WTC11 (cell line): Measurements from ENCODE around the gene FAM78B. TPM values are rescaled to one million over a fixed set of nuclear protein-coding genes. Genes with fewer than 3 reads are reported as not detected.

Experiments
- ATAC-seq: fragments of 200-7000 bp; cut with Tn5 transposase; 2 replicates; pipeline ENCODE4 v1.10.0; 2021; ENCODE audit warnings: mild to moderate bottlenecking, moderate library complexity
- CTCF ChIA-PET: fragments of 300-600 bp; sonication (Branson Sonifier 250); formaldehyde crosslinking; loops from one replicate; lab custom pipeline; 2021; ENCODE audit warnings: antibody characterized with exemption; lab: Charles Lee
- POLR2A ChIA-PET: fragments of 350-600 bp; sonication (Branson Sonifier 250); formaldehyde crosslinking; loops from one replicate; lab custom pipeline; 2021; ENCODE audit warnings: antibody characterized with exemption; lab: Charles Lee
- DNase-seq: peaks from one replicate; pipeline ENCODE4 v3.0.0; 2021; ENCODE audit warnings: low spot score
- H3K27ac Mint-ChIP-seq: 2 replicates; pipeline ENCODE4 v1.8.0; 2021; ENCODE audit warnings: mixed read lengths
- H3K27me3 Mint-ChIP-seq: 2 replicates; pipeline ENCODE4 v1.8.0; 2021; ENCODE audit warnings: low read depth, mild to moderate bottlenecking, moderate library complexity, mixed read lengths
- H3K36me3 Mint-ChIP-seq: 2 replicates; pipeline ENCODE4 v1.8.0; 2021; ENCODE audit warnings: mixed read lengths
- H3K4me1 Mint-ChIP-seq: 2 replicates; pipeline ENCODE4 v1.8.0; 2022; ENCODE audit warnings: mixed read lengths
- H3K4me3 Mint-ChIP-seq: 2 replicates; pipeline ENCODE4 v1.8.0; 2021; ENCODE audit warnings: mild to moderate bottlenecking, moderate library complexity, mixed read lengths
- H3K9me3 Mint-ChIP-seq: 2 replicates; pipeline ENCODE4 v1.8.0; 2021; ENCODE audit warnings: mixed read lengths
- JUN ChIP-seq: sonication (generic); formaldehyde crosslinking; IDR thresholded peaks from 2 replicates; pipeline ENCODE4 v1.8.0; 2023; ENCODE audit warnings: mild to moderate bottlenecking, missing genetic modification reagents
- MYBL2 ChIP-seq: sonication (generic); formaldehyde crosslinking; IDR thresholded peaks from 2 replicates; pipeline ENCODE4 v1.8.1; 2023; ENCODE audit warnings: mild to moderate bottlenecking, moderate library complexity, missing genetic modification reagents
- NR3C1 ChIP-seq: sonication (generic); formaldehyde crosslinking; conservative IDR thresholded peaks from 2 replicates; pipeline ENCODE4 v1.8.1; 2023; ENCODE audit warnings: low read depth, mild to moderate bottlenecking, missing genetic modification reagents
- RORB ChIP-seq: fragments of 250-450 bp; sonication (Bioruptor Pico); IDR thresholded peaks from 2 replicates; pipeline ENCODE4 v1.9.0; 2021; ENCODE audit warnings: mild to moderate bottlenecking
- ZNF138 ChIP-seq: sonication (generic); formaldehyde crosslinking; conservative IDR thresholded peaks from 2 replicates; pipeline ENCODE4 v1.8.1; 2022; ENCODE audit warnings: mild to moderate bottlenecking, moderate library complexity, missing genetic modification reagents
- ZNF396 ChIP-seq: fragments of 250-450 bp; sonication (Bioruptor Pico); IDR thresholded peaks from 2 replicates; pipeline ENCODE4 v1.8.0; 2021; ENCODE audit warnings: mild to moderate bottlenecking, moderate library complexity, borderline replicate concordance
- ZNF423 ChIP-seq: fragments of 250-450 bp; sonication (Bioruptor Pico); IDR thresholded peaks from 2 replicates; pipeline ENCODE4 v2.1.2; 2022; ENCODE audit warnings: mild to moderate bottlenecking, moderate library complexity
- total RNA-seq: library from RNA; stranded (reverse); gene quantifications from 3 replicates; pipeline ENCODE4 v1.2.3, GENCODE V29; 2021
- TF ChIP-seq, protein P1 (sequence below): fragments of 250-450 bp; sonication (Bioruptor Pico); IDR thresholded peaks from 2 replicates; pipeline ENCODE4 v1.9.0; 2021; ENCODE audit warnings: mild to moderate bottlenecking
- TF ChIP-seq, protein P2 (sequence below): fragments of 250-450 bp; sonication (Bioruptor Pico); conservative IDR thresholded peaks from 2 replicates; pipeline ENCODE4 v1.9.0; 2021; ENCODE audit warnings: mild to moderate bottlenecking
- TF ChIP-seq, protein P3 (sequence below): sonication (generic); formaldehyde crosslinking; IDR thresholded peaks from 2 replicates; pipeline ENCODE4 v1.8.1; 2023; ENCODE audit warnings: mild to moderate bottlenecking, missing genetic modification reagents, moderate library complexity
- TF ChIP-seq, protein P4 (sequence below): sonication (generic); formaldehyde crosslinking; conservative IDR thresholded peaks from 2 replicates; pipeline ENCODE4 v1.8.1; 2023; ENCODE audit warnings: mild to moderate bottlenecking, low read depth, missing genetic modification reagents, moderate library complexity
- TF ChIP-seq, protein P5 (sequence below): sonication (generic); formaldehyde crosslinking; IDR thresholded peaks from 2 replicates; pipeline ENCODE4 v1.8.1; 2022; ENCODE audit warnings: missing genetic modification reagents, borderline replicate concordance
- TF ChIP-seq, protein P6 (sequence below): sonication (generic); formaldehyde crosslinking; IDR thresholded peaks from 2 replicates; pipeline ENCODE4 v1.8.1; 2022; ENCODE audit warnings: low read depth, mild to moderate bottlenecking, moderate library complexity, missing genetic modification reagents, borderline replicate concordance
- TF ChIP-seq, protein P7 (sequence below): fragments of 250-450 bp; sonication (Bioruptor Pico); IDR thresholded peaks from 2 replicates; pipeline ENCODE4 v2.1.2; 2022; ENCODE audit warnings: mild to moderate bottlenecking, moderate library complexity

Gene FAM78B
- total RNA-seq, 1 experiment from 2014 or later: 2.6 TPM

DNA sequence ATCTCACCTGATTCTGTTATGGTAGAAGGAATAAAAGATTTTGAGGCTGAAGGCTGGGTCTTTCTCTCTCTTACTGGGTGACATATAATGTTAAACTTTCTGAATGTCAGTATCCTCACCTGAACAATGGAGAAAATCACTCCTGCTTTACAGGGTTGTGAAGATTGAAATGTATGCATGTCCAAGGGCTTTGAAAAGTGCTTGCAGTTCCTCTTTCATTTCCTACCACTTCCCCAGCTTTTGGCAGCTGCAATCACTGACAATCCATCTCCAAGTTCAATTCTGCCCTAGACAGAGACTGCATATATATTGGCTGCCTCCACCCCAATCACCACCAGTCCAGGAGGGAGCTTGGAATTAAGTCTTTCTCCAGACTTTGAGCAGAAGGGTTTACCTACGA lies 39.8 kb downstream of the FAM78B start:
- H3K27ac Mint-ChIP-seq: no peak overlapping the region
- no peaks in the 10 kb centered on the region; the same call in 1 of the 2 replicates for H3K27me3 Mint-ChIP-seq
- no peaks in the 10 kb centered on the region for H3K36me3 Mint-ChIP-seq
- CTCF ChIA-PET: interaction anchor here (0.7 kb wide), 1 partner anchor 352 kb away, joined by 3 read pairs; no protein-coding TSS in a partner anchor
- peaks cover 19% of the 10 kb centered on the region for H3K4me1 Mint-ChIP-seq
- no peaks in the 10 kb centered on the region for H3K9me3 Mint-ChIP-seq
- TF ChIP-seq, protein P1, sequence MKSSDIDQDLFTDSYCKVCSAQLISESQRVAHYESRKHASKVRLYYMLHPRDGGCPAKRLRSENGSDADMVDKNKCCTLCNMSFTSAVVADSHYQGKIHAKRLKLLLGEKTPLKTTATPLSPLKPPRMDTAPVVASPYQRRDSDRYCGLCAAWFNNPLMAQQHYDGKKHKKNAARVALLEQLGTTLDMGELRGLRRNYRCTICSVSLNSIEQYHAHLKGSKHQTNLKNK (CRISPR knock-in tag): no peak
- TF ChIP-seq, protein P2, sequence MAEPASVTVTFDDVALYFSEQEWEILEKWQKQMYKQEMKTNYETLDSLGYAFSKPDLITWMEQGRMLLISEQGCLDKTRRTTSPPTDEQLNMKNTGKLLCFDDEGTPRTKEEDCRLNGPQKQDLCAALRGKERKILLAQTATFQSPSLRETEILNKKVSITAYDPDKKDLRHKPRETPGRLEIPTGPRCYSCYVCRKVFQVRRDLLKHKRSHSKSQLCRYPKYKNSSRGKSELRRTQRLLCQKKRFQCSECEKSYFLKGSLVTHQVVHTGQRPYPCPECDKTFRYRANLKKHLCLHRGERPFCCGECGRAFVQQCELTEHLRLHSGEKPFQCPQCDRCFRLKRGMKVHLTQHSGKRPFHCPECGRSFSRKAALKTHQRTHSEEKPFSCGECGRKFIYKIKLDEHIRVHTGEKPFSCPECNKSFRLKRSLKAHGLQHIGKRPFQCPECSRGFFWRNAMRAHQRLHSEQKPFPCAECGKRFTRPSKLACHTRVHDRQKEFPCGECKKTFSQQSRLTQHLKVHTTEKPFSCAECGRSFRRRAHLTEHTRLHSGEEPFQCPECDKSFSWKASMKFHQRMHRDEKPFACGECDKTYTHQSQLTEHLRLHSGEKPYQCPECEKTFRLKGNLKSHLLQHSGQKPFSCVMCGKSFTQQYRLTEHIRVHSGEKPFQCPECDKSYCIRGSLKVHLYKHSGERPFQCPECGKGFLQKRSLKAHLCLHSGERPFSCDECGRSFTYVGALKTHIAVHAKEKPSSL (CRISPR knock-in tag): no peak
- POLR2A ChIA-PET: no interaction called here
- ATAC-seq (no peak), DNase-seq (no peak)
- no peak overlapping the region for H3K4me3 Mint-ChIP-seq

DNA sequence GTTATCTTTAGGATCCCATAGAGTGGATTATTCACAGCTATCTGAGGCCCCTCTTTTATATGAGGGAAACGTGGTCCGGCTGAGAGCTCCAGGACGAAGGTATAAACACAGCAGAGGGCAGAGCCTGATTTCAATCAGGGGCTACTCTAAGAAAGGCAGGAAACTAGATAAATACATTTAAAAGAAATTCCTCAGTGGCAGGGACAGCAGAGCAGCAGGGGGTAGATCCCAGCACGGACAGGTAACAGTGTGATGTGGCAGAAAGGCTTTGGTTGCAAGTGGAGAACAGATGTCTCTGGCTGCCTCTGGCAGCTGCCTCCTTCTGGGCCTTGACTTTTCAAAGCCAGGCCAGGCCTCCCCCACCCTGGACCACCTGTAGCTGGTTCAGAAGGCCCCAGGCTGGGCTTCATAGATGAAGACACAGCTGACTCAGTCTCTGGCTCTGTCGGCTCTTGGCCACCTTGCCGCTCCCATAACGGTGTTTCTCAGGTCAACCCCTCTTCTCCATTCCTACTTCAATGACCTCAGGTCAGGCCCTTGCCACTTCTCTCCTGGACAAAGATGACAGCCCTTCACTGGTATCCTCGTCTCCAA lies 43.8 kb downstream of the FAM78B start:
- CTCF ChIA-PET: interaction anchor here (0.5 to 1.4 kb wide), 7 partner anchors 10 to 425 kb away, joined by 3 to 4 read pairs (median 3); no protein-coding TSS in a partner anchor
- POLR2A ChIA-PET: no interaction called here
- Mint-ChIP-seq H3K27ac (no peak overlapping the region), H3K4me3 (no peak overlapping the region), H3K9me3 (no peaks in the 10 kb centered on the region), H3K4me1 (peaks cover 23% of the 10 kb centered on the region), H3K27me3 (no peaks in the 10 kb centered on the region; the same call in 1 of the 2 replicates), H3K36me3 (no peaks in the 10 kb centered on the region)
- TF ChIP-seq ZNF423 (CRISPR knock-in tag): 0 out of 2 replicates have a peak, but pooled peaks have one; percentile 26
- TF ChIP-seq ZNF396 (CRISPR knock-in tag): no peak
- TF ChIP-seq NR3C1 (CRISPR knock-in tag): no peak
- TF ChIP-seq, protein P3, sequence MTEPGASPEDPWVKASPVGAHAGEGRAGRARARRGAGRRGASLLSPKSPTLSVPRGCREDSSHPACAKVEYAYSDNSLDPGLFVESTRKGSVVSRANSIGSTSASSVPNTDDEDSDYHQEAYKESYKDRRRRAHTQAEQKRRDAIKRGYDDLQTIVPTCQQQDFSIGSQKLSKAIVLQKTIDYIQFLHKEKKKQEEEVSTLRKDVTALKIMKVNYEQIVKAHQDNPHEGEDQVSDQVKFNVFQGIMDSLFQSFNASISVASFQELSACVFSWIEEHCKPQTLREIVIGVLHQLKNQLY: no peak
- TF ChIP-seq, protein P4, sequence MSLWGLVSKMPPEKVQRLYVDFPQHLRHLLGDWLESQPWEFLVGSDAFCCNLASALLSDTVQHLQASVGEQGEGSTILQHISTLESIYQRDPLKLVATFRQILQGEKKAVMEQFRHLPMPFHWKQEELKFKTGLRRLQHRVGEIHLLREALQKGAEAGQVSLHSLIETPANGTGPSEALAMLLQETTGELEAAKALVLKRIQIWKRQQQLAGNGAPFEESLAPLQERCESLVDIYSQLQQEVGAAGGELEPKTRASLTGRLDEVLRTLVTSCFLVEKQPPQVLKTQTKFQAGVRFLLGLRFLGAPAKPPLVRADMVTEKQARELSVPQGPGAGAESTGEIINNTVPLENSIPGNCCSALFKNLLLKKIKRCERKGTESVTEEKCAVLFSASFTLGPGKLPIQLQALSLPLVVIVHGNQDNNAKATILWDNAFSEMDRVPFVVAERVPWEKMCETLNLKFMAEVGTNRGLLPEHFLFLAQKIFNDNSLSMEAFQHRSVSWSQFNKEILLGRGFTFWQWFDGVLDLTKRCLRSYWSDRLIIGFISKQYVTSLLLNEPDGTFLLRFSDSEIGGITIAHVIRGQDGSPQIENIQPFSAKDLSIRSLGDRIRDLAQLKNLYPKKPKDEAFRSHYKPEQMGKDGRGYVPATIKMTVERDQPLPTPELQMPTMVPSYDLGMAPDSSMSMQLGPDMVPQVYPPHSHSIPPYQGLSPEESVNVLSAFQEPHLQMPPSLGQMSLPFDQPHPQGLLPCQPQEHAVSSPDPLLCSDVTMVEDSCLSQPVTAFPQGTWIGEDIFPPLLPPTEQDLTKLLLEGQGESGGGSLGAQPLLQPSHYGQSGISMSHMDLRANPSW (CRISPR knock-in tag): no peak
- no peak for TF ChIP-seq RORB (CRISPR knock-in tag)
- TF ChIP-seq, protein P5, sequence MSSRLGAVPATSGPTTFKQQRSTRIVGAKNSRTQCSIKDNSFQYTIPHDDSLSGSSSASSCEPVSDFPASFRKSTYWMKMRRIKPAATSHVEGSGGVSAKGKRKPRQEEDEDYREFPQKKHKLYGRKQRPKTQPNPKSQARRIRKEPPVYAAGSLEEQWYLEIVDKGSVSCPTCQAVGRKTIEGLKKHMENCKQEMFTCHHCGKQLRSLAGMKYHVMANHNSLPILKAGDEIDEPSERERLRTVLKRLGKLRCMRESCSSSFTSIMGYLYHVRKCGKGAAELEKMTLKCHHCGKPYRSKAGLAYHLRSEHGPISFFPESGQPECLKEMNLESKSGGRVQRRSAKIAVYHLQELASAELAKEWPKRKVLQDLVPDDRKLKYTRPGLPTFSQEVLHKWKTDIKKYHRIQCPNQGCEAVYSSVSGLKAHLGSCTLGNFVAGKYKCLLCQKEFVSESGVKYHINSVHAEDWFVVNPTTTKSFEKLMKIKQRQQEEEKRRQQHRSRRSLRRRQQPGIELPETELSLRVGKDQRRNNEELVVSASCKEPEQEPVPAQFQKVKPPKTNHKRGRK (CRISPR knock-in tag): no peak
- TF ChIP-seq ZNF138 (CRISPR knock-in tag): no peak
- TF ChIP-seq, protein P6, sequence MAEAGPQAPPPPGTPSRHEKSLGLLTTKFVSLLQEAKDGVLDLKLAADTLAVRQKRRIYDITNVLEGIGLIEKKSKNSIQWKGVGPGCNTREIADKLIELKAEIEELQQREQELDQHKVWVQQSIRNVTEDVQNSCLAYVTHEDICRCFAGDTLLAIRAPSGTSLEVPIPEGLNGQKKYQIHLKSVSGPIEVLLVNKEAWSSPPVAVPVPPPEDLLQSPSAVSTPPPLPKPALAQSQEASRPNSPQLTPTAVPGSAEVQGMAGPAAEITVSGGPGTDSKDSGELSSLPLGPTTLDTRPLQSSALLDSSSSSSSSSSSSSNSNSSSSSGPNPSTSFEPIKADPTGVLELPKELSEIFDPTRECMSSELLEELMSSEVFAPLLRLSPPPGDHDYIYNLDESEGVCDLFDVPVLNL (CRISPR knock-in tag): no peak
- ATAC-seq (peak; percentile 66), DNase-seq (peak; percentile 27)

DNA sequence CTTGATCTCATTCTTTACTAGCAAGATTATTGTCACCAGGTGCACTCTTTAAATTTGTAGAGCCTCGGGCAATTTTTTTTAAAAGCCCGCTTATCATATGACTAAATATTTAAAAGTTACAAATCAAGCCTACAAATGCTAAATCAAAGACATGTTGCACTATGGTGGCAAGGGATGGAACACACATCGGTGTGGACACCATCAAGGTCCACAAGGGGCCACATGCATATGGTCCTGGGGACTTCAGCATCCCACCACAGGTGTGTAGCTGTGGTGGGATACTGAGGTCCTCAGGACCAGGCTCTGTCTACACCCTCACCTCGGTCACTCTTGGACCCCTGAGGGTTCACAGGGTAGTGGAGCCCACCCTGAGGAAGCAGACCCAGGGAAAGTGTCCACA lies 45.8 kb downstream of the FAM78B start:
- ATAC-seq: no peak
- CTCF ChIA-PET: no interaction called here
- Mint-ChIP-seq H3K27ac (no peak overlapping the region), H3K36me3 (no peaks in the 10 kb centered on the region), H3K4me1 (peaks cover 23% of the 10 kb centered on the region), H3K4me3 (no peak overlapping the region), H3K27me3 (no peaks in the 10 kb centered on the region), H3K9me3 (no peaks in the 10 kb centered on the region)
- DNase-seq: no peak
- POLR2A ChIA-PET: no interaction called here
- no peak for TF ChIP-seq JUN (CRISPR knock-in tag)
- no peak for TF ChIP-seq MYBL2 (CRISPR knock-in tag)
- TF ChIP-seq, protein P2 (CRISPR knock-in tag): no peak
- TF ChIP-seq, protein P7, sequence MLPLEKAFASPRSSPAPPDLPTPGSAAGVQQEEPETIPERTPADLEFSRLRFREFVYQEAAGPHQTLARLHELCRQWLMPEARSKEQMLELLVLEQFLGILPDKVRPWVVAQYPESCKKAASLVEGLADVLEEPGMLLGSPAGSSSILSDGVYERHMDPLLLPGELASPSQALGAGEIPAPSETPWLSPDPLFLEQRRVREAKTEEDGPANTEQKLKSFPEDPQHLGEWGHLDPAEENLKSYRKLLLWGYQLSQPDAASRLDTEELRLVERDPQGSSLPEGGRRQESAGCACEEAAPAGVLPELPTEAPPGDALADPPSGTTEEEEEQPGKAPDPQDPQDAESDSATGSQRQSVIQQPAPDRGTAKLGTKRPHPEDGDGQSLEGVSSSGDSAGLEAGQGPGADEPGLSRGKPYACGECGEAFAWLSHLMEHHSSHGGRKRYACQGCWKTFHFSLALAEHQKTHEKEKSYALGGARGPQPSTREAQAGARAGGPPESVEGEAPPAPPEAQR (CRISPR knock-in tag): no peak
